K562 (cell line): ENCODE measurements around the gene TOP3A. TPM values are rescaled to one million over a fixed set of nuclear protein-coding genes. Genes with fewer than 3 reads are reported as not detected.

ENCODE experiments used
- ARID1B ChIP-seq: fragments of 450-650 bp; IDR thresholded peaks from 2 replicates; pipeline ENCODE4 v1.6.1; 2016; ENCODE audit warnings: antibody characterized with exemption, mild to moderate bottlenecking, inconsistent platforms
- ATF3 ChIP-seq, 2 experiments: fragments of 450-650 bp in 1 of 2; sonication (generic) in 1 of 2; formaldehyde crosslinking in 1 of 2; IDR thresholded peaks in 1 of 2; conservative IDR thresholded peaks in 1 of 2; 2 replicates each; pipeline versions ENCODE4 v1.6.1 to v1.8.1; 2016 to 2023; ENCODE audit warnings: mild to moderate bottlenecking in 2 of 2, moderate library complexity in 2 of 2, inconsistent platforms in 1 of 2, missing genetic modification reagents in 1 of 2
- ATF6 ChIP-seq: sonication (generic); formaldehyde crosslinking; IDR thresholded peaks from 2 replicates; pipeline ENCODE4 v1.4.0; 2020; ENCODE audit warnings: mild to moderate bottlenecking, missing genetic modification reagents
- CHAMP1 ChIP-seq: fragments of 450-650 bp; IDR thresholded peaks from 2 replicates; pipeline ENCODE4 v1.6.1; 2016; ENCODE audit warnings: mild to moderate bottlenecking
- GTF2B ChIP-seq: IDR thresholded peaks from 2 replicates; pipeline ENCODE4 v1.6.1; 2011; ENCODE audit not compliant: insufficient read length; ENCODE audit errors: extremely low read depth
- MCM7 ChIP-seq, 2 experiments: fragments of 450-650 bp; IDR thresholded peaks; 2 replicates each; pipeline ENCODE4 v1.6.1; 2016 to 2018
- RBM14 ChIP-seq: fragments of 200-400 bp; formaldehyde crosslinking; IDR thresholded peaks from 2 replicates; pipeline ENCODE4 v1.6.1; 2018; ENCODE audit warnings: low read depth, mild to moderate bottlenecking, low read length, moderate library complexity, borderline replicate concordance; ENCODE audit not compliant: insufficient read depth
- REST ChIP-seq, 2 experiments: fragments of 450-650 bp; formaldehyde crosslinking in 1 of 2; IDR thresholded peaks; 2 replicates each; pipeline versions ENCODE4 v1.4.0 to v1.6.1; 2014 to 2020; ENCODE audit warnings: mild to moderate bottlenecking in 2 of 2, borderline replicate concordance in 1 of 2, low read depth in 1 of 2
- SLC30A9 ChIP-seq: fragments of 250-450 bp; sonication (Bioruptor Pico); IDR thresholded peaks from 2 replicates; pipeline ENCODE4 v1.8.0; 2022; ENCODE audit warnings: mild to moderate bottlenecking, moderate library complexity
- ZNF140 ChIP-seq: fragments of 250-450 bp; sonication (Bioruptor Pico); IDR thresholded peaks from 2 replicates; pipeline ENCODE4 v1.8.0; 2021; ENCODE audit warnings: moderate library complexity, mild to moderate bottlenecking, inconsistent platforms
- ZNF583 ChIP-seq: fragments of 250-450 bp; sonication (Bioruptor Pico); IDR thresholded peaks from 2 replicates; pipeline ENCODE4 v1.4.0; 2020
- polyA plus RNA-seq, 8 experiments: library from polyadenylated mRNA; depleted of rRNA in 4 of 8; stranded (reverse) in 5 of 8; unstranded in 3 of 8; fragments of >200 nt; fragmentation: Nextera tagmentation in 2 of 8; fragmentation: Illumina TruSeq in 1 of 8; extraction: Ambion mirVana in 2 of 8; extraction: Trizol in 1 of 8; gene quantifications; 2 replicates each; pipeline versions ENCODE4 v1.2.1 to v1.2.3, GENCODE V29; 2011 to 2014; ENCODE audit warnings: inconsistent platforms in 1 of 8, missing spikeins in 1 of 8
- total RNA-seq, 7 experiments: library from RNA; depleted of rRNA in 6 of 7; stranded (reverse); fragments of >200 nt in 6 of 7; fragmentation: Illumina TruSeq in 2 of 7; extraction: Trizol in 2 of 7; gene quantifications; 2 replicates each; pipeline versions ENCODE4 v1.2.1 to v1.2.3, GENCODE V29; 2011 to 2021; ENCODE audit warnings: low replicate concordance in 1 of 7

TOP3A gene
- total and polyA plus RNA-seq, 9 of the 15 experiments (the other 6 are each of a cell fraction or from before 2014, with no cell fraction given): 5.2 to 49.7 (median 24.7) TPM

GRCh38 chr17:18260332-18261145 lies 54.3 kb downstream of the TOP3A start, which contains the start of gene MIEF2 (continued):
- TF ChIP-seq ZNF140 (CRISPR knock-in tag) (no peak), ATF6 (CRISPR knock-in tag) (no peak), ATF3 (IDR thresholded peaks at IDR 0.05) (no peak), ATF3 (CRISPR knock-in tag; conservative IDR thresholded peaks at IDR 0.05) (no peak), SLC30A9 (no peak), CHAMP1 (no peak), ZNF583 (no peak), GTF2B (no peak), ARID1B (no peak), RBM14 (no peak), MCM7 (IDR thresholded peaks at IDR 0.05) (no peak), REST (IDR thresholded peaks at IDR 0.05; ENCODE audit: borderline replicate concordance) (no peak), REST (CRISPR knock-in tag; IDR thresholded peaks at IDR 0.05; ENCODE audit: low read depth) (no peak)
